ENCODE data around the gene TMEM132A.

GRCh38 chr11:60905551-60906113 is 18.6 kb upstream of the TMEM132A start:
- TF ChIP-seq CTCF (conservative IDR thresholded peaks at IDR 0.05) (no peak), ZFX (IDR thresholded peaks at IDR 0.05) (no peak)
